Stimulated activated CD8-positive, alpha-beta memory T cell treated with anti-CD3 and anti-CD28 coated beads, Interleukin-7, amount 100 ng/mL, for 48 hours (primary cell): Measurements from ENCODE around the gene SAP25.

Experiments used
- DNase-seq, 2 donors: peaks; one replicate each; pipeline ENCODE4 v3.0.0-alpha.2; 2020; ENCODE audit warnings: low read depth in 1 of 2; ENCODE audit errors: extremely low read depth in 1 of 2

SAP25 gene

GRCh38 chr7:100573691-100574361, at the start of gene SAP25:
Gene SAP25, minus strand, starts transcription at chr7:100573900. Its CDS starts 158 bp downstream, at chr7:100573742.
- no peak for DNase-seq

DNA sequence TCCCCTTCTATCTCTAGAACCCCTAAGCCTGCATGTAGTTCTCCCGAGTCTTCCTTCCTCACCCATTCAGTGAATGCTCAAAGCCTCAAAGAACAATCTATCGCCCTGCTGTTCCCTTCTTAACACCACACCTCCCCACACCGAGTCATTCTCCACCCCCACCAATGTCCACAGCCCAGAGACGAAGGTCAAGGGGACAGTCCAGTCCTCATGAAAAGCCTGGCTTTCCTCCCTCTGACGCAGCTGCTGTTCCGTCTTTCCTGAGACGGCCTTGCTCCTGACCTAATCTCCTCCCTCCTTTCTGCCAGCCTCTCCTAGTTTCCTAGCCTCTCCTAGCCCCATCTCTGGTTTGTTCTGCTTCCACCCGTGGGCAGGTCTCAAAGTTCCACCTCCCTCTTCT, 47.9 kb upstream of the SAP25 start:
- no peak for DNase-seq

DNA sequence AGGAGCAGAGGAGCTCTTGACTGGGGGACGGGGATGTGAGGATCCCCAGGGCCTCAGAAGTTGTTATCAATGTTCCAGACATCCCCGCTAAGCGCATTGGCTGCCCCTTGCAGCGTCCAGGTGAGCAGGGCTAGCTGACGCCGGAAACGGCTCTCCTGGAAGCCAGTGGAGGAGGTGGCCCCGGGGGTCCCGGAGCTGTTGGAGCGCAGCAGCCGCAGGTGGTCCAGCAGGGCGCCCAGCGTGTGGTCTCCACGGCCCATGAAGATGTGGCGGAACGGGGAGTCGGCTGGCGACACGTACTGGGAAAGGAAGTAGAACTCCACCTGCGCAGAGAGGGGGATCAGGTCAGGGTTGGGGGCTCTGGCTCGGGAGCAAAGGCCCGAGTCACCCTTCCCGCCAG, 47.1 kb upstream of the SAP25 start:
- no peak for DNase-seq

DNA sequence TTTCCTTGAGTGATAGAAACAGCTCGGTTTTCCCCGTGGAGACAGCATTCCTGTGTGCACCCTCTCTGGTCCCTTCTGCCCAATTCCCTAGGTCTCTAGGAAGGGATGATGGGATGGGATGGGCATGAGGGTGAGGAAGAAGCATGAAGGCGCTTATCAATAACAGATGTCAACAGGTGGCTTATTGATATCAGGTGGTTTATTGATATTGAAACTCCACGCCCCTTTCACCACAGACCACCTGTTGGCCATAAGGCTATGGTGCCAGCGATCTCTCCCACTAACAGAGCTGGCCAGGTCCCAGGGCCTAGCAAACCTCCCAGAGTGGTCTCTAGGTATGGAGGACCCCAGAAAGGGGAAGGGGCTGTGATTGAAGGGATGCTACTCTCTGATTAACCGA, 46.5 kb upstream of the SAP25 start:
- no peak for DNase-seq

GRCh38 chr7:100614308-100614861, 40.7 kb upstream of the SAP25 start:
- no peak for DNase-seq

DNA sequence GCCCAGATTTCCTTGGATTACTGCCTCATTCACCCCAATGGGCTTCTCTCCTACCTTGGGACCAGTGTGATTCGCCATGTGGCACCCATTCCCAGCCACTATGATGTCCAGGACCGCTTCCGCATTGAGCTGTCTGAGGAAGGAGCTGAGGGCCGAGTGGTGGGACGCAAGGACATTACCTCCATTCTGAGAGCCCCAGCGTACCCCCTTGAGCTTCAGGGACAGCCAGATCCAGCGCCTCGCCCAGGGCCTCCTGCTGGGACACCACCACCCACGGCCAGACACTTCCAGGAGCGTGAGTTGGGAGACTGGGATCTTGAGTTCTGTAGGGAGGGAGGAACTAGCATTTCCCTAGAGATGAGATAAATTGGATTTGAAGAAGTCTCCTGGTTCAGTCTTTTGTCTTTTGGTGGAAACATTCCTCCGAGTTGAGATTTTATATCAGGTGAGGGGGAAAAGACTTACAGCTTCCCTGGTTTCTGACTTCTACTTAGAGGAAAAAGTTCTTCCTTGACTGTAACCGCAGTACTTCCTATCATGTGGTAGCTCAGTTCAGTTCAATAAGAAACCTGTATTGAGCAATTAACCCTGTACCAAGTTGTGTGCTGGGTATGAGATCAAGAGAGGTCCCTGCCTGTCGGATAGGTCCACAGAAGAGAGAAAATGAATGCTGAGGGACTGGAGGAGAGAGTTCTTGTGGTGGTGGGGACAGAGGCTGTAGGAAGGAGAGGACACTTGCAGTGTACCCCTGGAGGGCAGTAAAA, 39.9 kb upstream of the SAP25 start:
- no peak for DNase-seq

DNA sequence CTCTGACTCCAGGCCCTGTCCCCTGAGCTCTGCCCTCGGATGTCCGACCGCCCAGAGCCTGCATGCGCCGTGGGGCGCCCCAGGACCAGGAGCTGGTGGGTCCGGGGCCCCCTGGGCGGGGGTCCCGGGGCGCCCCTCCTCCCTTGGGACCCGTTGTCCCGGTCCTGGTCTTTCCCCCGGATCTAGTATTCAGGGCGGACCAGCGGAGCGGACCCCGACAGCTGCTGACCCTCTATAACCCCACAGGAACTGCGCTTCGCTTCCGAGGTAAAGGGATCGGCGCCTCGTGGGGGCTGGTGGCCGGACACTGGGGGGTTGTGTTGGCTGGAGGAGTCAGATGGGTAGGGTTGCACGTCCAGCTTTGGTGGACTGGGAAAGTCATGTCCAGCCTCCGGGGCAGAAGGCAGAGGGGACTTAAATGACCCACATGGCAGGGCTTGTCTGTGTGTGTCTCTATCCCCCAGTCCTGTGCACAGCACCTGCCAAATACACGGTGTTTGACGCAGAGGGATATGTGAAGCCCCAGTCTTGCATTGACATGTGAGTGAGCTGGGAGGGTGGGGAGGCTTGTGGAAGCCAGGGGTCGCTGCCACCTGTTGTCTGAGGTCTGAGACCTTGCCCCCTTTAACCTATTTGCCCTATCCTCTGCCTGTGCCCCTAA, 39.2 kb upstream of the SAP25 start:
- DNase-seq = no peak

DNA sequence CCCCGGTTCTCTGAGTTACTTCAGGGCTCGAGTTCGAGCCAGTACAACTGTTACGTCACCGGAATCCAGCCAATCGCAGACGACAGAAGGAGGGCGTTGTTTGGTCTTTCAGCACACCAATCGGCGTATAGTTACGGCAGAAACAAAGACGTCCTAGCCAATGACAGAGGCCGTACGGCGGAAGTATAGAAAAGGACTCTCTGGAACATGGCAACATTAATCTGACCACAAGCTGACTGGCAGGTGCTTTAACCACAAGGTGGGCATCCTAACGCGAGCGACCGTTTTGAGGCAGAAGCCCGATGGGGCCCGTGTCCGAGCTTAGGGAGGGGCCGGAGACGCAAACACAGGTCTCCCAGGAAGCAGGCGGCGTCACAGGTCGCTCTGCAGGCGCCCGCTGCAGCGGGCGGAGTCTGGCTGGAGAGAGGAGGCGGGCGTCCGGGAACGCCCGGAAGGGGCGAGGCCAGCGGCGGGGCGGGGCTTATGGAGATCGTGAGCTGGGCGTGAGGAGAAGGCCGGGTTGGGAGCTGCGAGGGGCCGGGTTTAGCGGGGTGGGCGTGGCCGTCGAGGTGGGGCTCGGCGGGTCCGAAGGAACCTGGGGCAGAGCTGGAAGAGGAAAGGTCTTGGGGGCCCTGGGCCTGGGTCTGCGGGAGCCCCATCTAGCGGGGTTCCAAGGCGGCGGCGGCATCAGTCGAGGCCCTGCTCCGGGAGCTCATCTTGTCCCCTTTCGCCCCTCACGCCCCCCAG, 38.5 kb upstream of the SAP25 start, which contains the start of gene MOSPD3:
TSS of gene MOSPD3 (plus strand) at position 558 of the 747 bp plus-strand sequence. CDS start 252 bp downstream, outside the sequence.
- DNase-seq = peak; percentile 95 to 97

- no peak for DNase-seq
Observed at GRCh38 chr7:100609958-100610357, 36.3 kb upstream of the SAP25 start.

DNA sequence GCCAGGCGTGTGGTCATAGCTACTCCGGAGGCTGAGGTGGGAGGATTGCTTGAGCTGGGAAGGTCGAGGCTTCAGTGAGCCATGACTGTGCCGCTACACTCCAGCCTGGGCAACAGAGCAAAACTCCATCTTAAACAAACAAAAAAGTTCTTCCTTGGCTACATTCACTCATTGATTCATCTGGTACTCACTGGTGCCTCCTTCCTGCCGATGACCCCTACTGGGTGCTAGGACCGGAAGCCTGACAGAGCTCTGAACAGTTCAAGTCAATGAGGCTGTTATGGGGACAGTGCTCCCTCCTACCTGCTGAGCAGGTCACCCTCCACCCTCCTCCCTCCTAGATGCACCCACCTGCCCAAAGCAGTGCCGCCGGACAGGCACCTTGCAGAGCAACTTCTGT, 33.4 kb upstream of the SAP25 start:
- no peak for DNase-seq

- DNase-seq = no peak
Observed at GRCh38 chr7:100606313-100606712, 32.6 kb upstream of the SAP25 start.

DNA sequence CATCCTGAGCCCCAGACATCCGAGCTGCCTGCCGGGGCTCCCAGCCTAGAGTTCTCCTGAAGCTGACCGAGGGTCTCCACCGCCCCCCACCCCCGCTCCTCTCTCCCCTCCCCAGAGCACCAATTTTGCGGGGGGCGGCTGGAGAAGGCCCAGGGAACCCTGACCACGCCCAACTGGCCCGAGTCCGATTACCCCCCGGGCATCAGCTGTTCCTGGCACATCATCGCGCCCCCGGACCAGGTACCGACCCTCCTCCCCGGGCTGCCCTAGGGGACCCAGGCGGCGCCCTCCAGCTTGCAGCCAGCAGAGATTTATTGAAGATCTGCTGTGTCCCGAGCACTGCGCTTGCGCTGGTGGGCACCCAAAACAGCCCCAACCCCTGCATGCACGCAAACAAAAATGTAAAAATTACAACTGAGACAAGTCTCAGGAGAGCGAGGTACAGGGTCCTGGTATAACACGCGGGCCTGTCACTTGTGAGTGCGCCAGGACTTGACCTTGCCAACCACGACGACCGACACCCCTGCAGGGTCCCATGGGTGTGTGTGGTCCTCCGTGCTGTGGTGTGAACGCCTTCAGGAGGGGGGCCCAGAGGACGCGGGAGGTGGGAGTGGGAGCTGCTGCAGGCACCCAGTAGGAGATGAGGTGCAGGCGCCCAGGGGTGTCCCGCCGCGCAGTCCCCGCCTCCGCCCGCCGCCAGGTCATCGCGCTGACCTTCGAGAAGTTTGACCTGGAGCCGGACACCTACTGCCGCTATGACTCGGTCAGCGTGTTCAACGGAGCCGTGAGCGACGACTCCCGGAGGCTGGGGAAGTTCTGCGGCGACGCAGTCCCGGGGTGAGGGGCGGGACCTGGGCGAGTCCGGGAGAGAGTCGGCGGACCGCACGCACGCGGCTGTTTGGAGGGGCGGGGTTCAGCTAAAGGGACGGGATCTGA, 31.5 kb upstream of the SAP25 start:
- DNase-seq = no peak

DNA sequence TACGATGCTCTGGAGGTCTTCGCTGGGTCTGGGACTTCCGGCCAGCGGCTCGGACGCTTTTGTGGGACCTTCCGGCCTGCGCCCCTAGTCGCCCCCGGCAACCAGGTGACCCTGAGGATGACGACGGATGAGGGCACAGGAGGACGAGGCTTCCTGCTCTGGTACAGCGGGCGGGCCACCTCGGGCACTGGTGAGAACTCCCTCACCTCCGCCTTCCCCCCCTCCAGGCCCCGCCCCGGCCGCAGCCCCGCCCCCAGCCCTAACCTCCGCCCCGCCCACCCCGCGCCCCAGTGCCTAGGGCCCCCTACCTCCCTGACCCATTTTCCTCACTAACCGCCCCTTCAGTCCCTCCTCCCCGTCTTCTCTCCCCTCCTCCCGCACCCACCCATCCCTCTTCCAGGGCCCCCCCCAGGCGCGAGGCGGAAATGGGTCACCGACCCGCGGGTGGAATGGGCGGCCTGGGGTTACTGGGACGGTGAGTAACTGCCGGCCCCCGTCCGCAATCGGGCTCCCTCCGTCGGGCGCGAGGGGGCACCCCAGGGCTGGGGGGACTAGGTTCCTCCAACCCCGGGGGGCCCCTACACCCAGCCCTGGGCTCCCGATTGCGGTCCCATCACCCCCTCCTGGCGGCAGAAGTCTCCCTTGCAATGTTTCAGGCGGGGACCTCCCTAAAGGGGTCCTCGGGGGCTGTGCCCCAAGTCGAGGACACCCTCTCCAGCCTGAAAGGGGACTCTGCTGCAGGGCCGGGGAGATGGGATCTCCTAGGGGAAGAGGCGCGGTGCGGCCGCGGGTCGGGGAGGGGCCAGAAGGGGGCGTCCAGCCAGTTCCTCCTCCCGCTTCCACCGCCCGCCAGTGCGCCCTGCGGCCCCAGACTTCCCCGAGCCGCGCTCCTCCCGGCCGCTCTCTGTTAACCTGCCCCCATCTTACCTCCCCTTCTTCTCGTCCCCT, 30.6 kb upstream of the SAP25 start:
- DNase-seq = peak; percentile 72 to 75

- DNase-seq = no peak
Observed at GRCh38 chr7:100603726-100604027, 30.0 kb upstream of the SAP25 start.

DNA sequence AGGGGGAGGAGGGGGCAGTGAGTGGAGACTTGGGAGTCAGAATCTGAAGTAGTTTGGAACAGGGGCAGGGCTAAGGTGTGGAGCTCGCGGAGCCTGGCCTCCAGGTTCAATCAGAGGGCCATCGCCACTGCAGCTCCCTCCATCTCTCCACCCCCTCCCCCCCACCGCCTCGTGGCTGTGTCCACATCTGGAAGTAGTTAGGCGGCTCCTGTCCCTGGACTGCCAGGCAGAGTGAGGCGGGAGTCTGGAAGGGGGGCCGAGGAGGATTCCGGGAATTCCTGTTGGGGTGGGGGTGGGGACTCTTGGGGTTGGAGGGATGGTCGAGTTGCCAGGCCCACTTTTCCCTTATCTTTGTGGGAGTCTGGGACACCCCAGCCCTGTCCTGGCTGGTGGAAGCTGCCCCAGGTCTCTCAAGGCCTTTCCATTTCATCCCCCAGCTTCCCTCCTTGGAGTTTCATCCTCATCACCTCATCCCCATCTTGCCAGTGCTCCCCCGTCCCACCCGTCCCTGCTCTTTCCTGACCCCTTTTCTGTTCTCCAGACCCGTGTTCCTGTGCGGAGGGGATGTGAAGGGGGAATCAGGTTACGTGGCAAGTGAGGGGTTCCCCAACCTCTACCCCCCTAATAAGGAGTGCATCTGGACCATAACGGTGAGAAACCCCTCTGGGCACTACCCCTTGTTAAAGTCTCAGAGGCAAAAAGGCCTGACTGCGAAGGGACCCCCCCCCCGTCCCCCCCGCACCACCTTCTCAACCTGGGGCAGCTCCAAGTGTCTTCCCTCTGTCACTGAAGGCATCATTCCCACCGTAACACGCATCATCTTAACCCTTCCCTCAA, 29.4 kb upstream of the SAP25 start:
- no peak for DNase-seq

GRCh38 chr7:100600730-100601038, 27.0 kb upstream of the SAP25 start:
- no peak for DNase-seq

GRCh38 chr7:100599911-100600729, 26.4 kb upstream of the SAP25 start:
- no peak for DNase-seq
